HG03060 (cell line): ENCODE measurements around the gene MAP1LC3B2.

Source experiments
- ATAC-seq: cut with Tn5 transposase; IDR thresholded peaks from one replicate; pipeline ENCODE4 v1.9.1; 2021; ENCODE audit warnings: low read depth, moderate number of reproducible peaks; ENCODE audit not compliant: unreplicated experiment

The MAP1LC3B2 gene

GRCh38 chr12:116591855-116592637 is 32.9 kb downstream of the MAP1LC3B2 start:
- no peak for ATAC-seq

GRCh38 chr12:116592731-116593130 is 33.5 kb downstream of the MAP1LC3B2 start:
- ATAC-seq, result no peak

DNA sequence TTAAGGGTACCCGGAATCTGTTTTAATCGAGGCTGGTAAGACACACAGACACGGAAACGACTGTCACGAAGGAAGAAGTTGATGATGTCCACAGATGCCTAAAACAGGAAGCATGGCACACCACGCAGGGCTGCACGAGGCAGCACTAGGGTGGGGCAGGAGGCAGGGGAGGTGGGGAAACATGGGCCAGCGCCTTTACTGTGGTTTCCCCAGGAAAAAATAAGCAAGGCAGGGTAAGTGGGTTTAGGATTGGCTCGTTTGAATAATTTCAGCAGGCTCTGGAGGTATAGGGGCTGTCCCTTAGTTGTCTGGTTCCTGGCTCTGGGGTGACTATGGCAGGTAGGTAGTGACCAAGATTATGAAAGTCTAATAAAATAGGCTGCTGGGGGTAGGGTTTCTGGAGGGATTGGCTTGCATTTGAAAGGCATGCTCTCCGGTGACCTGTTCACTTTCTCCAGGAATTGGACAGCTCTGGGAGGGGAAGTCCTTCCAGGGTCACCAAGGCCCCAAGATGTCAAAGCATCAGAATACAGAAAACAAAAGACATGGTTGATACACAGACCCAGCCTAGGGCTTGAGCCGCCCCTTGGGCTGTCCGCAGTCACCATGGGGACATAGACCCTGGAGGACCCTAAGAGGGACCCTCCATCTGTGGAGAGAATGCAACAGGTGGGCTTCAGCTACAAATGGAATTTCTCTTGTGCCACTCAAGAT is 35.3 kb downstream of the MAP1LC3B2 start:
- no peak for ATAC-seq

DNA sequence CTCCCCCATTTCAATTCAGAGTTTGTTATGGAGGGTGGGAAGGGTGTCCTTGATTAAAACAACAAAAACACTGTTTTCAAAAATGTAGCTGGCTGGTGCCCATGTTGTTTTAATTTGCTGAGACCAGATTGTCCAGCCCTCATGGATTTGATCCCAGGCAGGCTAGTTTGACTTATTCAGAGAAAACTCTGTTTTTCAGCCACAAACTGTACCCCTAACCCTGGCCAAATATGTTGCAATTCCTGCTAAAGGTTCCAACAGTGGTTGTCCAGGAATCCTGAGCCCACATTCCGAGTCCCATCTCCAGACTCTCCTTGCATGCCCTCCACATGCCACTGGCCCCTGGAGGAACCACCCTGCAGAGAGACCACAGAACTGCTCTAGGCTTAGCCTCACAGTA is 36.0 kb downstream of the MAP1LC3B2 start:
- ATAC-seq, result no peak

GRCh38 chr12:116595672-116596071 is 36.5 kb downstream of the MAP1LC3B2 start:
- ATAC-seq, result no peak

DNA sequence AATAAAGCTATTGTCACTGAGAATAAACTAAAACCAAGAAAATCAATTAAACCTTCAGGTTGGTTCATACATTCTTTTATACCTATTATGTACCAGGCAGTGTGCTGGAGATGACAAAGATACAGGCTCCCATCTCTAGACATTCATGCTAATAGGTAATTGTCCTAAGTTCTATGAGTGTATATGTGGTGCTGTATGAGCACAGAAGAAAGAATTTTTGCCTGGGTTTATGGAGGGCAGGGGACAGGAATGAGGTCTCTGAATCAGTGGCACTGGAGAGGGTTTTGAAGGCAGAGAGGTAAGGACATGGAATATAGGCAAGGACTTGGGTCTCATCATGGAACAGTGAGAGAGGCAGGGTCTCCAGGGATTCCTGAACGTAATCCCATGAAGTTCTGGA is 38.7 kb downstream of the MAP1LC3B2 start:
- no peak for ATAC-seq

DNA sequence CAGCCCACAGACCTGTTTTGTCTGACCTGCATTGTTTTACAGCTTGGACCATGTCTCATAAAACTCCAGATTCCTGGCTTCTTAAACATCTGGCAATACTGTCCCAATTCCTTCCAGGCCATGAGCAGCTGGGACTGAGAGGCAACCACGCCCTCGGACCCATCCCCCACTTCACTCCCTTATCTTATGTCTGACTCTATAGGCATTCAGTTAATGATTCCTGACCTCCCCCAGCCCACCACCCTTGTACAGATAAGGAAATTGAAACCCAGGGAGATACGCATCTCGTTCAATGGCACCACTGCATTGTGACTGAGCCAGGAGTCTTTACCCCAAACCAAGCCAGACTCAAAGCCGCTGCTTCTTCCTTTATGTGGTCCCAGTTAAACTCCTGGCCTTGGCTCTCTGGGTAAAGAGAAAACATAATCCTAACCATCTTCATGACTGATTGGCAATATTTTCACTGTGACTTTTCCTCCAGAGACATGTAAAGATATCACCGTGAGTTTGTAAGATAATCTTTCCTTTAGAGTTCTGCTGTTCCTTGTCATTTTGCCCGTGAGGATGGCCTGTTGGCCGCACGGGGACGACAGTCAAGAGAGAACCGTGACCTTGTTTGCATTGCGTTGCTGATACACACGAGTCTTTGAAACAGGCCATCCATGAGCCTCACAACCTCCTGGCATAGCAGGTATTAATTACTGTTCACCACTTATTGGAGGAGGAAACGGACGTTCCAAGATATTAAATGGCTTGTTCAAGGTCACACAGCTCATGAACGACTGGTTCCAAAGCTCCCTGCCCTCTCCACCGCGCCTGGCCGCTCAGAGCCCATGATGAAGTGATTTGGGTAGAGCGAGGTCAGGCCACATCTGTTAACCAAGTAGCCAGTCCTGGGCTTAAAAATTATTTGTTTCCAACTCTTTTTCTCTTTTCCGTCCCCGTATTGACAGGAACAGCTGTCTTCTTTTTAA is 39.4 kb downstream of the MAP1LC3B2 start:
- ATAC-seq, result no peak

GRCh38 chr12:116599285-116600136 is 40.3 kb downstream of the MAP1LC3B2 start:
- ATAC-seq, result no peak

GRCh38 chr12:116600959-116601918 is 42.1 kb downstream of the MAP1LC3B2 start:
- ATAC-seq, result no peak

DNA sequence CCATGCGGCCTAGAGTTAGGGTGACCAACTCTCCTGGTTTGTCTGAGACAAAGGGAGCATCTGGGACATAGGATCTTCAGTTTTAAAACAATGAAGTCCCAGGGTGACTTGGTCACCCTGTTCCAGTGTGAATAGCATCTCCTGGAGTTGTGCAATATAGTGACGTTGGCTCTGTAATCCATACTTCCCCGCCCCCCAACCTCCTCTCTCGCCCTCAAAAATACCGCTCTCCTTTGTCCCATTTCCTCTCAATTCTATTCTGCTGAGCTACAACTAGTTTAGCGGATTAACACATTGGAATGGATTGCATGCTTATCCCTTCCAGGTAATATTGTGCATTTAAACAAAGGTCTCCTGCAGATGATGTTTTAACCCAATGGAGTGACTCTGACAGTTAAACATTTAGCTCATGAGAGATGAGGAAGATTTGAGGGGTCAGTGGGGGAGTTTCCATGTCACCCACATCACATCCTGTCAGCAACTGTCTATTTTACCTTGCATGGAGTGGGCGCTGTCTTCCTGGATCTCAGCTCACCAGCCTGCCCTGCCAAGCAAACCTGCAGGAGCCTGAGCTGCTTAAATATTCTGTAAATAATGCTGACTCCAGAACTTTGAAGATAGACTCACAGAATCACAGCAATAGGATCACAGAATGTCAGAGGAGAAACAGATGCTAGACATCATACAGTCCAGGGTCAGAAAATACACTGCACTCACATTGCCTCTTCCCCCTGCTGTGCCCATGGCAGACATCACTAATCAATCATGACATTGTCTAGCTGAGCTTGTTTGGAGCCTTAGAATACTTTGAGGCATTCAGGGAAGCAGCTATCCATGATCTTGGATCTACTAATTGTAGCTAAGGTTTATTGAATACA is 43.0 kb downstream of the MAP1LC3B2 start:
- ATAC-seq, result no peak

GRCh38 chr12:116603546-116604177 is 44.5 kb downstream of the MAP1LC3B2 start:
- ATAC-seq, result no peak

GRCh38 chr12:116604178-116604895 is 45.2 kb downstream of the MAP1LC3B2 start:
- no peak for ATAC-seq

- no peak for ATAC-seq
These were observed 45.9 kb downstream of the MAP1LC3B2 start for GRCh38 chr12:116604951-116605641.

GRCh38 chr12:116606397-116606796 is 47.2 kb downstream of the MAP1LC3B2 start:
- ATAC-seq, result no peak

DNA sequence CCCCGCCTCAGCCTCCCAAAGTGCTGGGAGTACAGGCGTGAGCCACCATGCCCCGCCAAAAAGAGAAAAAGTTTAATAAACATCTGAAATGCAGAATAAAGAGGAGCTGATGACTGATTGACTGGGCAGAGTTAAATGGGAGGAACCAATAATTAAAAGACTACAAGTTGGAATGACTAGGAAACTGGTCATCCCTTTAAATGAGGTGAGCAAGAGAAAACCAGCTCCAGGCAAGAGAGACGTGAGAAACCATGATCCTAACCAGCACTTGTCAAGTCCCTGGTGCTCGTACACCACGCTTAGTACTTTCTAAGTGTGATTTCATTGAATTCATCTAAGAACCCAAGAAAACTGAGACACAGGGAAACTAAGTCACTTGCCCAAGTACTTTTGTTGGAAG is 47.9 kb downstream of the MAP1LC3B2 start:
- no peak for ATAC-seq
